ENCODE measurements around the gene ETFDH. TPM values are rescaled to one million over a fixed set of nuclear protein-coding genes. Genes with fewer than 3 reads are reported as not detected.
"Not testable (repeated sequence)": the region's sequence is repeated elsewhere in the genome, so short reads cannot be mapped to it uniquely, and the experiment has no call there.

ETFDH gene
- total RNA-seq, 3 donors from 2014 or later, result 13.7 to 20.1 (median 15.4) TPM

GRCh38 chr4:158715802-158716201, 43.7 kb downstream of the ETFDH start:
- DNase-seq, result no peak
- no peaks in the 10 kb centered on the region for H3K9me3 Mint-ChIP-seq
- peaks cover 47% of the 10 kb centered on the region for H3K36me3 Mint-ChIP-seq (ENCODE audit: insufficient read depth)
- no peaks in the 10 kb centered on the region for H3K27me3 Mint-ChIP-seq (ENCODE audit: low read depth)
- no peak for ATAC-seq
- peaks cover 8% of the 10 kb centered on the region for H3K4me1 Mint-ChIP-seq (ENCODE audit: low read depth)
- no peak overlapping the region for H3K4me3 Mint-ChIP-seq

- Mint-ChIP-seq H3K9me3 (no peaks in the 10 kb centered on the region), H3K27me3 (ENCODE audit: low read depth) (peaks cover 6% of the 10 kb centered on the region), H3K4me3 (peak overlapping the region; percentile 94), H3K36me3 (ENCODE audit: insufficient read depth) (peaks cover 31% of the 10 kb centered on the region), H3K4me1 (ENCODE audit: low read depth) (peaks cover 33% of the 10 kb centered on the region)
- no peak for DNase-seq
- ATAC-seq, result no peak
Observed at GRCh38 chr4:158721680-158722079, 49.6 kb downstream of the ETFDH start.

GRCh38 chr4:158722291-158722916, 50.3 kb downstream of the ETFDH start:
- Mint-ChIP-seq H3K9me3 (no peaks in the 10 kb centered on the region), H3K4me3 (peak overlapping the region; percentile 94), H3K4me1 (ENCODE audit: low read depth) (peaks cover 33% of the 10 kb centered on the region), H3K36me3 (ENCODE audit: insufficient read depth) (peaks cover 31% of the 10 kb centered on the region), H3K27me3 (ENCODE audit: low read depth) (peaks cover 10% of the 10 kb centered on the region)
- DNase-seq (no peak), ATAC-seq (peak; percentile 1 to 5)

GRCh38 chr4:158722917-158723793, 51.1 kb downstream of the ETFDH start, which contains the start of gene PPID:
TSS of gene PPID (minus strand) at chr4:158723396. CDS start at chr4:158723288, 108 bp downstream.
- Mint-ChIP-seq H3K36me3 (ENCODE audit: insufficient read depth) (peaks cover 23% of the 10 kb centered on the region), H3K9me3 (no peaks in the 10 kb centered on the region), H3K4me1 (ENCODE audit: low read depth) (peaks cover 33% of the 10 kb centered on the region), H3K4me3 (peak within 1 kb of the TSS; percentile 94), H3K27me3 (ENCODE audit: low read depth) (peaks cover 10% of the 10 kb centered on the region)
- ATAC-seq (peak; percentile 92 to 95), DNase-seq (peak; percentile 74)

- peaks cover 12% of the 10 kb centered on the region for H3K36me3 Mint-ChIP-seq (ENCODE audit: insufficient read depth)
- ATAC-seq, result no peak
- H3K4me3 Mint-ChIP-seq, result peak overlapping the region; percentile 94
- peaks cover 30% of the 10 kb centered on the region for H3K4me1 Mint-ChIP-seq (ENCODE audit: low read depth)
- H3K27me3 Mint-ChIP-seq (ENCODE audit: low read depth), result peaks cover 23% of the 10 kb centered on the region
- no peak for DNase-seq
- H3K9me3 Mint-ChIP-seq, result no peaks in the 10 kb centered on the region
Observed at GRCh38 chr4:158724637-158725036, 52.5 kb downstream of the ETFDH start.

- no peak for ATAC-seq
- no peak overlapping the region for H3K4me3 Mint-ChIP-seq
- no peaks in the 10 kb centered on the region for H3K9me3 Mint-ChIP-seq
- no peak for DNase-seq
- peaks cover 33% of the 10 kb centered on the region for H3K27me3 Mint-ChIP-seq (ENCODE audit: low read depth)
- peaks cover 1% of the 10 kb centered on the region for H3K36me3 Mint-ChIP-seq (ENCODE audit: insufficient read depth)
- peaks cover 25% of the 10 kb centered on the region for H3K4me1 Mint-ChIP-seq (ENCODE audit: low read depth)
Observed at GRCh38 chr4:158726633-158727032, 54.5 kb downstream of the ETFDH start.

- DNase-seq (no peak), ATAC-seq (no peak)
- Mint-ChIP-seq H3K9me3 (no peaks in the 10 kb centered on the region), H3K4me3 (no peak overlapping the region), H3K27me3 (ENCODE audit: low read depth) (peaks cover 39% of the 10 kb centered on the region), H3K4me1 (ENCODE audit: low read depth) (peaks cover 16% of the 10 kb centered on the region), H3K36me3 (ENCODE audit: insufficient read depth) (no peaks in the 10 kb centered on the region)
Observed at GRCh38 chr4:158728236-158728635, 56.1 kb downstream of the ETFDH start.

- Mint-ChIP-seq H3K27me3 (ENCODE audit: low read depth) (peaks cover 42% of the 10 kb centered on the region), H3K4me3 (no peak overlapping the region), H3K36me3 (ENCODE audit: insufficient read depth) (no peaks in the 10 kb centered on the region), H3K4me1 (ENCODE audit: low read depth) (peaks cover 6% of the 10 kb centered on the region), H3K9me3 (no peaks in the 10 kb centered on the region)
- DNase-seq (peak; percentile 32), ATAC-seq (peak; percentile 82 to 87)
Observed at GRCh38 chr4:158729716-158730559, 57.8 kb downstream of the ETFDH start.

- Mint-ChIP-seq H3K36me3 (ENCODE audit: insufficient read depth) (no peaks in the 10 kb centered on the region), H3K9me3 (no peaks in the 10 kb centered on the region), H3K4me3 (no peak overlapping the region), H3K4me1 (ENCODE audit: low read depth) (no peaks in the 10 kb centered on the region), H3K27me3 (ENCODE audit: low read depth) (peaks cover 9% of the 10 kb centered on the region)
- no peak for DNase-seq
- ATAC-seq, result no peak
Observed at GRCh38 chr4:158738866-158739265, 66.8 kb downstream of the ETFDH start.

GRCh38 chr4:158739600-158739999, 67.5 kb downstream of the ETFDH start:
- Mint-ChIP-seq H3K27me3 (ENCODE audit: low read depth) (peaks cover 9% of the 10 kb centered on the region), H3K4me3 (no peak overlapping the region), H3K9me3 (no peaks in the 10 kb centered on the region), H3K4me1 (ENCODE audit: low read depth) (no peaks in the 10 kb centered on the region), H3K36me3 (ENCODE audit: insufficient read depth) (no peaks in the 10 kb centered on the region)
- ATAC-seq, result no peak
- DNase-seq, result no peak

- H3K9me3 Mint-ChIP-seq, result no peaks in the 10 kb centered on the region
- peaks cover 6% of the 10 kb centered on the region for H3K27me3 Mint-ChIP-seq (ENCODE audit: low read depth)
- no peak overlapping the region for H3K4me3 Mint-ChIP-seq
- DNase-seq, result no peak
- H3K4me1 Mint-ChIP-seq (ENCODE audit: low read depth), result no peaks in the 10 kb centered on the region
- no peak for ATAC-seq
- H3K36me3 Mint-ChIP-seq (ENCODE audit: insufficient read depth), result no peaks in the 10 kb centered on the region
Observed at GRCh38 chr4:158741326-158742021, 69.4 kb downstream of the ETFDH start.

- not testable (repeated sequence) for H3K36me3 Mint-ChIP-seq (ENCODE audit: insufficient read depth); H3K27me3 Mint-ChIP-seq (ENCODE audit: low read depth); H3K4me1 Mint-ChIP-seq (ENCODE audit: low read depth); ATAC-seq; H3K9me3 Mint-ChIP-seq; DNase-seq; H3K4me3 Mint-ChIP-seq
Observed at GRCh38 chr4:158746537-158746936, 74.4 kb downstream of the ETFDH start.

- ATAC-seq, result no peak
- Mint-ChIP-seq H3K4me3 (no peak overlapping the region), H3K27me3 (ENCODE audit: low read depth) (peaks cover 5% of the 10 kb centered on the region), H3K4me1 (ENCODE audit: low read depth) (no peaks in the 10 kb centered on the region), H3K36me3 (ENCODE audit: insufficient read depth) (no peaks in the 10 kb centered on the region), H3K9me3 (no peaks in the 10 kb centered on the region)
- DNase-seq, result no peak
Observed at GRCh38 chr4:158750379-158750778, 78.3 kb downstream of the ETFDH start.

Data from activated T-cell treated with anti-CD3 and anti-CD28 coated beads, Interleukin-2, amount 50 U/mL, for 4 hours (primary cell).